ENCODE data around the gene PAPSS1. TPM values are rescaled to one million over a fixed set of nuclear protein-coding genes. Genes with fewer than 3 reads are reported as not detected.

PAPSS1 gene
- total RNA-seq, 6 experiments from 2014 or later: 3.7 to 7.6 (median 6.8) TPM

GRCh38 chr4:107718351-107718965 is 1.6 kb downstream of the PAPSS1 start:
- Histone ChIP-seq H3K4me1 (peaks cover 0 to 5% (median 0%) of the 10 kb centered on the region in 4 donors), H3K27ac (no peak overlapping the region), H3K36me3 (no peaks in the 10 kb centered on the region), H3K9me3 (no peaks in the 10 kb centered on the region), H3K4me3 (no peak overlapping the region), H3K27me3 (no peaks in the 10 kb centered on the region)
- TF ChIP-seq POLR2A (IDR thresholded peaks at IDR 0.05) (no peak), CTCF (IDR thresholded peaks at IDR 0.05) (no peak)
- ATAC-seq (no peak), DNase-seq (no peak)
- 68% methylated on average over 10 of the region's 10 CpGs for WGBS (ENCODE audit: insufficient coverage, low coverage, low lambda C conversion rate, missing lambda C conversion rate)
- intact Hi-C loops (cut with DNase I): no loop called here

- intact Hi-C loops (cut with DNase I): no loop called here
- Histone ChIP-seq H3K27me3 (no peaks in the 10 kb centered on the region), H3K36me3 (no peaks in the 10 kb centered on the region), H3K4me3 (no peak overlapping the region), H3K27ac (no peak overlapping the region), H3K9me3 (no peaks in the 10 kb centered on the region), H3K4me1 (no peaks in the 10 kb centered on the region)
- WGBS (ENCODE audit: insufficient coverage, low coverage, low lambda C conversion rate, missing lambda C conversion rate): 96% methylated on average over 3 of the region's 3 CpGs
- TF ChIP-seq POLR2A (IDR thresholded peaks at IDR 0.05) (no peak), CTCF (IDR thresholded peaks at IDR 0.05) (no peak)
- ATAC-seq (no peak), DNase-seq (no peak)
Observed at GRCh38 chr4:107714256-107714655, 5.8 kb downstream of the PAPSS1 start.

- Histone ChIP-seq H3K27ac (no peak overlapping the region), H3K4me1 (no peaks in the 10 kb centered on the region), H3K36me3 (no peaks in the 10 kb centered on the region), H3K9me3 (no peaks in the 10 kb centered on the region), H3K4me3 (no peak overlapping the region), H3K27me3 (no peaks in the 10 kb centered on the region)
- DNase-seq (no peak), ATAC-seq (no peak)
- no peak for TF ChIP-seq CTCF (IDR thresholded peaks at IDR 0.05)
- TF ChIP-seq POLR2A (IDR thresholded peaks at IDR 0.05): no peak
- intact Hi-C loops (cut with DNase I): no loop called here
- 94% methylated on average over 2 of the region's 2 CpGs for WGBS (ENCODE audit: insufficient coverage, low coverage, low lambda C conversion rate, missing lambda C conversion rate)
Observed at GRCh38 chr4:107712236-107712635, 7.8 kb downstream of the PAPSS1 start.

- no peak for ATAC-seq
- Histone ChIP-seq H3K27ac (no peak overlapping the region), H3K4me1 (no peaks in the 10 kb centered on the region), H3K9me3 (no peaks in the 10 kb centered on the region), H3K4me3 (no peak overlapping the region), H3K36me3 (no peaks in the 10 kb centered on the region), H3K27me3 (no peaks in the 10 kb centered on the region)
- intact Hi-C loops (cut with DNase I): no loop called here
- WGBS (ENCODE audit: insufficient coverage, low coverage, low lambda C conversion rate, missing lambda C conversion rate): 73% methylated on average over 3 of the region's 3 CpGs
- TF ChIP-seq POLR2A (IDR thresholded peaks at IDR 0.05): no peak
- no peak for DNase-seq
Observed at GRCh38 chr4:107711831-107712230, 8.2 kb downstream of the PAPSS1 start.

- Histone ChIP-seq H3K4me3 (no peak overlapping the region), H3K27ac (no peak overlapping the region), H3K4me1 (no peaks in the 10 kb centered on the region), H3K27me3 (no peaks in the 10 kb centered on the region), H3K36me3 (no peaks in the 10 kb centered on the region), H3K9me3 (no peaks in the 10 kb centered on the region)
- DNase-seq: no peak
- WGBS (ENCODE audit: insufficient coverage, low coverage, low lambda C conversion rate, missing lambda C conversion rate): 84% methylated on average over 8 of the region's 10 CpGs
- intact Hi-C loops (cut with DNase I): no loop called here
- no peak for TF ChIP-seq POLR2A (IDR thresholded peaks at IDR 0.05)
- TF ChIP-seq CTCF (IDR thresholded peaks at IDR 0.05): no peak
- ATAC-seq: no peak
Observed at GRCh38 chr4:107710493-107711459, 9.3 kb downstream of the PAPSS1 start.

All from right lobe of liver (tissue), 6 donors.